Measurements from ENCODE around the gene MTMR12.

- TF ChIP-seq, protein P1, sequence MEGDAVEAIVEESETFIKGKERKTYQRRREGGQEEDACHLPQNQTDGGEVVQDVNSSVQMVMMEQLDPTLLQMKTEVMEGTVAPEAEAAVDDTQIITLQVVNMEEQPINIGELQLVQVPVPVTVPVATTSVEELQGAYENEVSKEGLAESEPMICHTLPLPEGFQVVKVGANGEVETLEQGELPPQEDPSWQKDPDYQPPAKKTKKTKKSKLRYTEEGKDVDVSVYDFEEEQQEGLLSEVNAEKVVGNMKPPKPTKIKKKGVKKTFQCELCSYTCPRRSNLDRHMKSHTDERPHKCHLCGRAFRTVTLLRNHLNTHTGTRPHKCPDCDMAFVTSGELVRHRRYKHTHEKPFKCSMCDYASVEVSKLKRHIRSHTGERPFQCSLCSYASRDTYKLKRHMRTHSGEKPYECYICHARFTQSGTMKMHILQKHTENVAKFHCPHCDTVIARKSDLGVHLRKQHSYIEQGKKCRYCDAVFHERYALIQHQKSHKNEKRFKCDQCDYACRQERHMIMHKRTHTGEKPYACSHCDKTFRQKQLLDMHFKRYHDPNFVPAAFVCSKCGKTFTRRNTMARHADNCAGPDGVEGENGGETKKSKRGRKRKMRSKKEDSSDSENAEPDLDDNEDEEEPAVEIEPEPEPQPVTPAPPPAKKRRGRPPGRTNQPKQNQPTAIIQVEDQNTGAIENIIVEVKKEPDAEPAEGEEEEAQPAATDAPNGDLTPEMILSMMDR (IDR thresholded peaks at IDR 0.05; ENCODE audit: low read depth, low read length, poor library complexity, severe bottlenecking), result no peak
- TF ChIP-seq EZH2phosphoT487 (IDR thresholded peaks at IDR 0.05; ENCODE audit: borderline replicate concordance, low read length), result no peak
Observed at GRCh38 chr5:32261198-32261597, 51.5 kb downstream of the MTMR12 start.

Data from DOHH2 (cell line).